Endothelial cell of umbilical vein (primary cell): ENCODE measurements around the gene RHBDF1. TPM values are rescaled to one million over a fixed set of nuclear protein-coding genes. Genes with fewer than 3 reads are reported as not detected.

ENCODE experiments used
- BruUV-seq: library from RNA; stranded (reverse); fragments of 400-500 nt; replicated peaks from 2 replicates; lab custom pipeline; 2021; lab: Mats Ljungman, UMichigan
- CTCF ChIA-PET: fragments of 300-600, 350-600 bp; sonication (Branson Sonifier 250); formaldehyde crosslinking; loops from one replicate; lab custom pipeline; 2021; ENCODE audit warnings: antibody characterized with exemption, inconsistent platforms; lab: Charles Lee
- POLR2A ChIA-PET: fragments of 300-600, 350-600 bp; sonication (Branson Sonifier 250); formaldehyde crosslinking; loops from one replicate; lab custom pipeline; 2021; ENCODE audit warnings: antibody characterized with exemption, inconsistent platforms; lab: Charles Lee
- DNase-seq: peaks from one replicate; pipeline ENCODE4 v3.0.0-alpha.2; 2011; ENCODE audit warnings: low read depth, low spot score
- FAIRE-seq: peaks from 2 replicates; lab custom pipeline; 2011; peaks lifted over from hg19 to GRCh38; lab: Jason Lieb, UNC
- H2AFZ ChIP-seq: 2 replicates; pipeline ENCODE4 v1.6.0; 2012; ENCODE audit warnings: low read depth, low read length, control low read depth, inconsistent platforms
- H3K27ac ChIP-seq: 2 replicates; pipeline ENCODE4 v1.5.1; 2011; ENCODE audit warnings: low read depth, mild to moderate bottlenecking, control low read depth, low read length, moderate library complexity; ENCODE audit not compliant: insufficient read depth
- H3K27me3 ChIP-seq, 2 experiments: 2 replicates each; pipeline versions ENCODE4 v1.6.0 to v1.6.1; 2011; ENCODE audit warnings: low read length in 2 of 2, mixed read lengths in 1 of 2; ENCODE audit not compliant: control insufficient read depth in 2 of 2, insufficient read depth in 2 of 2
- H3K36me3 ChIP-seq, 2 experiments: 2 replicates in 1 of 2; 3 replicates in 1 of 2; pipeline ENCODE4 v1.5.1; 2011; ENCODE audit warnings: low read length in 2 of 2, mild to moderate bottlenecking in 1 of 2, moderate library complexity in 1 of 2; ENCODE audit not compliant: control insufficient read depth in 2 of 2, insufficient read depth in 2 of 2; ENCODE audit errors: extremely low read depth in 1 of 2
- H3K4me1 ChIP-seq: 3 replicates; pipeline ENCODE4 v1.5.1; 2011; ENCODE audit warnings: mild to moderate bottlenecking, low read length; ENCODE audit not compliant: control insufficient read depth, insufficient read depth; ENCODE audit errors: extremely low read depth
- H3K4me2 ChIP-seq: 2 replicates; pipeline ENCODE4 v1.6.1; 2011; ENCODE audit warnings: low read length, control low read depth, mixed read lengths; ENCODE audit not compliant: insufficient read depth
- H3K4me3 ChIP-seq, 3 experiments: fragments of 200-600 bp in 1 of 3; sonication (generic), shearing (Covaris generic) in 1 of 3; replicated peaks in 1 of 3; 2 replicates each; pipeline ENCODE4 v1.5.1; 2011 to 2016; ENCODE audit warnings: control low read depth in 3 of 3, low read length in 3 of 3, mild to moderate bottlenecking in 2 of 3, inconsistent platforms in 1 of 3, low read depth in 1 of 3, moderate library complexity in 1 of 3; ENCODE audit not compliant: insufficient read depth in 1 of 3
- H3K79me2 ChIP-seq: 2 replicates; pipeline ENCODE4 v1.6.0; 2012; ENCODE audit warnings: low read length, inconsistent platforms; ENCODE audit not compliant: control insufficient read depth, insufficient read depth
- H3K9ac ChIP-seq: replicated peaks from 2 replicates; pipeline ENCODE3; 2011; ENCODE audit warnings: low read length, control low read depth; ENCODE audit not compliant: insufficient read depth; ENCODE audit errors: extremely low read depth
- H3K9me1 ChIP-seq: replicated peaks from 3 replicates; pipeline ENCODE4 v1.6.0; 2011; ENCODE audit warnings: mild to moderate bottlenecking, low read length; ENCODE audit not compliant: control insufficient read depth, insufficient read depth; ENCODE audit errors: extremely low read depth
- H3K9me3 ChIP-seq: replicated peaks from 2 replicates; pipeline ENCODE4 v1.5.1; 2012; ENCODE audit warnings: low read length, inconsistent platforms; ENCODE audit not compliant: control insufficient read depth, insufficient read depth
- H4K20me1 ChIP-seq: replicated peaks from 2 replicates; pipeline ENCODE3; 2011; ENCODE audit warnings: mild to moderate bottlenecking, low read length; ENCODE audit not compliant: control insufficient read depth, insufficient read depth; ENCODE audit errors: extremely low read depth
- EZH2 ChIP-seq: IDR thresholded peaks from 2 replicates; pipeline ENCODE4 v1.6.1; 2012; ENCODE audit warnings: borderline replicate concordance, low read depth, mild to moderate bottlenecking, moderate library complexity, low read length, inconsistent platforms; ENCODE audit not compliant: severe bottlenecking
- JUN ChIP-seq: IDR thresholded peaks from 2 replicates; pipeline ENCODE4 v1.6.1; 2011; ENCODE audit warnings: borderline replicate concordance, low read depth; ENCODE audit not compliant: insufficient read length, insufficient read depth
- MYC ChIP-seq: IDR thresholded peaks from one replicate; pipeline ENCODE4 v1.6.1; 2011; ENCODE audit warnings: mild to moderate bottlenecking, low read depth, low read length
- POLR2AphosphoS5 ChIP-seq: IDR thresholded peaks from 2 replicates; pipeline ENCODE4 v1.6.1; 2012; ENCODE audit warnings: low read depth, mild to moderate bottlenecking, control low read depth, low read length, moderate library complexity; ENCODE audit not compliant: insufficient read depth
- dilution Hi-C: fragments of 300-500 bp; cut with MboI; formaldehyde crosslinking; loops from one replicate; pipeline ENCODE4 v1.15.0; 2019; ENCODE audit warnings: low sequenced_read_pairs; ENCODE audit not compliant: extremely low pct_ligation_motif_present
- intact Hi-C: fragments of 100-400 bp; cut with micrococcal nuclease; formaldehyde crosslinking; loops from one replicate; pipeline ENCODE4 v1.10.0; 2022
- polyA plus RNA-seq, 4 experiments: library from polyadenylated mRNA; depleted of rRNA in 3 of 4; stranded (reverse) in 3 of 4; unstranded in 1 of 4; fragments of >200 nt; gene quantifications; 2 replicates each; pipeline versions ENCODE4 v1.2.1 to v1.2.3, GENCODE V29; 2011 to 2012; ENCODE audit warnings: missing spikeins in 1 of 4
- total RNA-seq: library from RNA; stranded (reverse); gene quantifications from 2 replicates; pipeline ENCODE4 v1.2.3, GENCODE V29; 2021
- TF ChIP-seq, protein P1 (sequence below), 2 donors: IDR thresholded peaks; 1 replicate in 1 of 2; 2 replicates in 1 of 2; pipeline ENCODE4 v1.5.1; 2011; ENCODE audit warnings: low read length in 2 of 2, mild to moderate bottlenecking in 2 of 2, moderate library complexity in 2 of 2, control low read depth in 1 of 2, inconsistent platforms in 1 of 2, low read depth in 1 of 2; ENCODE audit not compliant: insufficient read depth in 1 of 2; ENCODE audit errors: extremely low read depth in 1 of 2

RHBDF1 gene
- total and polyA plus RNA-seq, 2 donors (not counting 3 experiments of a cell fraction or from before 2014, with no cell fraction given) = 57.0 to 113 TPM

DNA sequence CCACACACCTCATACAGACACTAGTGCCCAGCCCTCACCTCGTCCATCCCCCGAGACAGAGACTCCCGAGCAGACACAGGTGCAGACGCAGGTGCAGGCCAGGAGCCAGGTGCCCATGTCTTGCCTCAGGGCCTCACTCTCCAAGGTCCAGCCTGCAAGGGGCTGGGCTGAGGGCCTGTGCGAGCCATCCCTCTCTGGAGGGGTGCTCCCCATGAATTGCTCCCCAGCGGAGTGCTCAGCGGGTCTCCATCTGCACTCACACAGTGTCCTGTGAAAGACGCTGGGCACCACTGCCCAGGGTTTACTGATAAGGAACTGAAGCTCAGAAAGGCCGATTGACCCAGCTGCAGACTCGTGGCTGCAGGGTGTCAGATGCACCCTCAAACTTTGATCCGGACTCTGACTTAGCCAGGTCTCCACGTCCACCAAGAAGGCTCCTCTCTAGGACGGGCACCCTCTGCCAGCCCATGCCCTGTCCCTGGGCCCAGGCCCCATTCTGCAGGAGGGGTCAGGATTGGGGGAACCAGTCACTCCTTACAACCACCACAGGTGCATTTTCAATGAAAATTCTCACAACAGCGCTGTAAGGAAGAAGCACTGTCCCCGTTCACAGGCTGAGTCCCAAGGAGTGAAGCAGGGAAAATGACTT, 36.0 kb downstream of the RHBDF1 start:
- no peaks in the 10 kb centered on the region for H3K9me1 ChIP-seq
- CTCF ChIA-PET = interaction anchor here (1.1 kb wide), 1 partner anchor 71 kb away, joined by 3 read pairs; no protein-coding TSS in a partner anchor
- BruUV-seq = no TSS peak

More for the DNA sequence above, 36.0 kb downstream of the RHBDF1 start:
- H3K27ac ChIP-seq = no peak overlapping the region
- H3K4me3 ChIP-seq = no peak overlapping the region
- no peaks in the 10 kb centered on the region for H3K79me2 ChIP-seq
- no peaks in the 10 kb centered on the region for H3K9me3 ChIP-seq
- no peak for TF ChIP-seq MYC
- TF ChIP-seq, protein P1, sequence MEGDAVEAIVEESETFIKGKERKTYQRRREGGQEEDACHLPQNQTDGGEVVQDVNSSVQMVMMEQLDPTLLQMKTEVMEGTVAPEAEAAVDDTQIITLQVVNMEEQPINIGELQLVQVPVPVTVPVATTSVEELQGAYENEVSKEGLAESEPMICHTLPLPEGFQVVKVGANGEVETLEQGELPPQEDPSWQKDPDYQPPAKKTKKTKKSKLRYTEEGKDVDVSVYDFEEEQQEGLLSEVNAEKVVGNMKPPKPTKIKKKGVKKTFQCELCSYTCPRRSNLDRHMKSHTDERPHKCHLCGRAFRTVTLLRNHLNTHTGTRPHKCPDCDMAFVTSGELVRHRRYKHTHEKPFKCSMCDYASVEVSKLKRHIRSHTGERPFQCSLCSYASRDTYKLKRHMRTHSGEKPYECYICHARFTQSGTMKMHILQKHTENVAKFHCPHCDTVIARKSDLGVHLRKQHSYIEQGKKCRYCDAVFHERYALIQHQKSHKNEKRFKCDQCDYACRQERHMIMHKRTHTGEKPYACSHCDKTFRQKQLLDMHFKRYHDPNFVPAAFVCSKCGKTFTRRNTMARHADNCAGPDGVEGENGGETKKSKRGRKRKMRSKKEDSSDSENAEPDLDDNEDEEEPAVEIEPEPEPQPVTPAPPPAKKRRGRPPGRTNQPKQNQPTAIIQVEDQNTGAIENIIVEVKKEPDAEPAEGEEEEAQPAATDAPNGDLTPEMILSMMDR (IDR thresholded peaks at IDR 0.05; ENCODE audit: extremely low read depth in 1 of 2, insufficient read depth in 1 of 2, low read depth in 1 of 2, low read length in 2 of 2) = no peak
- TF ChIP-seq EZH2 = no peak
- no peak for TF ChIP-seq JUN
- no peak for TF ChIP-seq POLR2AphosphoS5
- H4K20me1 ChIP-seq = no peaks in the 10 kb centered on the region
- H3K36me3 ChIP-seq = no peaks in the 10 kb centered on the region
- no peaks in the 10 kb centered on the region for H3K4me1 ChIP-seq
- intact Hi-C loops = no loop called here
- FAIRE-seq = no peak
- dilution Hi-C loops = no loop called here
- H3K9ac ChIP-seq = no peak overlapping the region
- no peak overlapping the region for H3K4me2 ChIP-seq
- no peak overlapping the region for H2AFZ ChIP-seq
- POLR2A ChIA-PET = no interaction called here
- no peak for DNase-seq
- H3K27me3 ChIP-seq = no peaks in the 10 kb centered on the region
